HEK293 (cell line): ENCODE data around the gene VAMP8.

ENCODE experiments used
- CTCF ChIP-seq: fragments of 450-650 bp; formaldehyde crosslinking; IDR thresholded peaks from 2 replicates; pipeline ENCODE4 v1.5.1; 2016; ENCODE audit warnings: missing biosample characterization, missing genetic modification characterization
- INSM2 ChIP-seq: fragments of 450-650 bp; formaldehyde crosslinking; IDR thresholded peaks from 2 replicates; pipeline ENCODE4 v1.5.1; 2016; ENCODE audit warnings: missing biosample characterization, missing genetic modification characterization
- SETDB1 ChIP-seq: IDR thresholded peaks from one replicate; pipeline ENCODE4 v1.6.1; 2017; ENCODE audit warnings: mild to moderate bottlenecking, low read length, moderate library complexity, mixed read lengths; ENCODE audit not compliant: insufficient read length
- YY1 ChIP-seq: fragments of 450-650 bp; formaldehyde crosslinking; IDR thresholded peaks from 2 replicates; pipeline ENCODE4 v1.5.1; 2018; ENCODE audit warnings: missing biosample characterization, missing genetic modification characterization
- ZBTB10 ChIP-seq: fragments of 450-650 bp; formaldehyde crosslinking; IDR thresholded peaks from 2 replicates; pipeline ENCODE4 v1.5.1; 2016; ENCODE audit warnings: missing biosample characterization, missing genetic modification characterization
- ZFHX2 ChIP-seq: fragments of 450-650 bp; formaldehyde crosslinking; conservative IDR thresholded peaks from 2 replicates; pipeline ENCODE4 v1.5.1; 2016; ENCODE audit warnings: missing biosample characterization, missing genetic modification characterization
- ZNF114 ChIP-seq: fragments of 450-650 bp; formaldehyde crosslinking; IDR thresholded peaks from 2 replicates; pipeline ENCODE4 v1.5.0; 2017; ENCODE audit warnings: missing biosample characterization, missing genetic modification characterization
- ZNF18 ChIP-seq: fragments of 450-650 bp; formaldehyde crosslinking; IDR thresholded peaks from 2 replicates; pipeline ENCODE4 v1.5.1; 2016; ENCODE audit warnings: missing biosample characterization, missing genetic modification characterization
- ZNF274 ChIP-seq, 2 experiments: fragments of 200-500 bp in 1 of 2; fragments of 450-650 bp in 1 of 2; sonication (Bioruptor generic) in 1 of 2; formaldehyde crosslinking in 1 of 2; IDR thresholded peaks; 2 replicates each; pipeline versions ENCODE4 v1.5.1 to v1.6.1; 2014 to 2016; ENCODE audit warnings: borderline replicate concordance in 1 of 2, inconsistent platforms in 1 of 2, low read length in 1 of 2, missing biosample characterization in 1 of 2, missing genetic modification characterization in 1 of 2
- ZNF704 ChIP-seq: fragments of 450-650 bp; formaldehyde crosslinking; IDR thresholded peaks from 2 replicates; pipeline ENCODE4 v1.5.1; 2016; ENCODE audit warnings: missing biosample characterization, missing genetic modification characterization
- ZSCAN18 ChIP-seq: fragments of 450-650 bp; formaldehyde crosslinking; IDR thresholded peaks from 2 replicates; pipeline ENCODE4 v1.5.1; 2016; ENCODE audit warnings: missing biosample characterization, missing genetic modification characterization

- TF ChIP-seq ZNF18 (tag by site-specific recombination) = no peak
- TF ChIP-seq YY1 (tag by site-specific recombination) = no peak
- no peak for TF ChIP-seq ZNF704 (tag by site-specific recombination)
- TF ChIP-seq ZFHX2 (tag by site-specific recombination) = peak; percentile 80
- TF ChIP-seq ZNF114 (tag by site-specific recombination) = no peak
- TF ChIP-seq SETDB1 = no peak
- TF ChIP-seq CTCF = 0 out of 2 replicates have a peak, but pooled peaks have one; percentile 29
- TF ChIP-seq ZSCAN18 (tag by site-specific recombination) = no peak
- no peak for TF ChIP-seq INSM2
- TF ChIP-seq ZBTB10 (tag by site-specific recombination) = no peak
- TF ChIP-seq ZNF274 (IDR thresholded peaks at IDR 0.05; ENCODE audit: low read length) = no peak
- TF ChIP-seq ZNF274 (tag by site-specific recombination; IDR thresholded peaks at IDR 0.05; ENCODE audit: borderline replicate concordance) = no peak
These were observed 25.3 kb downstream of the VAMP8 start, which contains the start of gene TMEM150A for GRCh38 chr2:85602476-85603234.
